Measurements from ENCODE around the gene FN1.
A peak's percentile ranks its signal among the peaks of the same experiment; 100 is the strongest.

The FN1 gene

DNA sequence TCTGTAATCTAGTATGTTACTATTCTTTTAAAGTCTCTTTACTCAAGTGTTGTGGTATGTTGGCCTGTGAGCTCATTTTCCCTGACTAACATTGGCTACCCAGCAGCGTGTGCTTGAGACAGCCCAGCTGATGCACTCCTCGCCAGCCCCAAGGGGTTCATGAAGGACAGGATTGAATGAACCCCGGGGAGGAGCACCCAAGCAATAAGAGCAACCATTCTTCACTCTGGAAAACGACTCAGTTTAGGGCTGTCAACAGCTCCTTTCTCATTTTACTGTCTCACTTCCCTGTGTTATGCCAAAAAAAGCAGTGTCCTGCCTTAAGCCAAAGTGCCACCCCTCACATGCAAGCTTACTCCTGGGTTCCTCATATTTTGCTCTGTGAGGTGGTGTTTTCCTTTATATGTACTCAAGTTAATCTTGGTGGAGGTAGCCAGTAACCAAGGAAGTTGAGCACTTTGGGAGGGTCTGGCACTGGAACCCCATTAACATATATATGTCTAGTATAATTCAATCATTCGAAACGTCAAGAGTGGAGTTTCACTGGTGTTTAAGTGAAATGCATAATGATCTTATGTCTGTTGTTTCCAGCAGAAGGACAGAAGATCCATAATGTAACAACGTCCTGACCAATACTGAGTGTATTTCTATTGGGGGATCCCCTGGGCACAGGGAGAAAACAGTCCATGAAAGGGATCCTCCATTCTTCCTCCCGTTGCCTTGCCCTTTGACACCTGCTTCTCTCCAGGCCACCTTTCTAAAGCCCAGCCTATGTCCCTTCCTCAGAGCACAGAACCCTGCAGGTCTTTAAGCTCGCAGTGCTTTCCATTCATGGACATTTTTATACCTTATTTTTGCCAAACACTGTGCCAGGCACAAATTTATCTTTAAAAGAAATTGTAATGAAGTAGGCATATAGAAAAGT lies 80.8 kb downstream of the FN1 start:
- DNase-seq, result no peak

DNA sequence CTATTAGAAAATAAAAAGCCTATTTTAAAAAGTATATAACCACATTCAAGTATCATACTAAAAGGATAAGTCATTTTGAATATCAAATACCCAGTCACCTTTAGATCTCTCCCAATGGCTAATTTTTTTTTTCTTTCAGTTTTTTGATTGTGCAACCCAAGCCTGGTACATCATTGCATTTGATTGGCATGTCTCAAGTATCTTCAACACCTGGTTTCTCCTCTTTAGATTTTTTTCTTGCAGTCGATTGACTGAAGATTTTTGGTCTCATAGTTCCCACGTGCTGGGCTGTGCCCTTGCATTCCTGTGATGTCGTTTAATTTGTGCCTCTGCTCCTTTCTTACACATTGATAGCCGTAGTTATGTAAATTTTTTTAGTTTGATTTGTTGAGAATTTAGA lies 83.3 kb downstream of the FN1 start:
- DNase-seq, result no peak

DNA sequence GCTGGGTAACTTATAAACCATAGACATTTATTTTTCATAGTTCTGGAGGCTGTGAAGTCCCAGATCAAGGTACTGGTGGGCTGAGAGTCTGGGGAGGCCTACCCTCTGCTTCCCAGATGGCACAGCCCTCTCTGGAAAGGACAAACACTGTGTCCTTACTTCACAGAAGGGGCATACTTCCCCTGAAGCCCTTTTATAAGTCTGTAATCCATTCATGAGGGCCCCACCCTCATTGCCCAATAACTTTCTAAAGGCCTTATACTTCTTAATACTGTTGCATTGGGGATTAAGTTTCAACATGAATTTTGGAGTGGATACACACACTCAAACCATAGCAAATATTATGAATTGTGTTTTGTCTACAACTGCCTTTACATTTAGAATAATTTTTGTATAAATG lies 88.0 kb downstream of the FN1 start:
- DNase-seq, result no peak

DNA sequence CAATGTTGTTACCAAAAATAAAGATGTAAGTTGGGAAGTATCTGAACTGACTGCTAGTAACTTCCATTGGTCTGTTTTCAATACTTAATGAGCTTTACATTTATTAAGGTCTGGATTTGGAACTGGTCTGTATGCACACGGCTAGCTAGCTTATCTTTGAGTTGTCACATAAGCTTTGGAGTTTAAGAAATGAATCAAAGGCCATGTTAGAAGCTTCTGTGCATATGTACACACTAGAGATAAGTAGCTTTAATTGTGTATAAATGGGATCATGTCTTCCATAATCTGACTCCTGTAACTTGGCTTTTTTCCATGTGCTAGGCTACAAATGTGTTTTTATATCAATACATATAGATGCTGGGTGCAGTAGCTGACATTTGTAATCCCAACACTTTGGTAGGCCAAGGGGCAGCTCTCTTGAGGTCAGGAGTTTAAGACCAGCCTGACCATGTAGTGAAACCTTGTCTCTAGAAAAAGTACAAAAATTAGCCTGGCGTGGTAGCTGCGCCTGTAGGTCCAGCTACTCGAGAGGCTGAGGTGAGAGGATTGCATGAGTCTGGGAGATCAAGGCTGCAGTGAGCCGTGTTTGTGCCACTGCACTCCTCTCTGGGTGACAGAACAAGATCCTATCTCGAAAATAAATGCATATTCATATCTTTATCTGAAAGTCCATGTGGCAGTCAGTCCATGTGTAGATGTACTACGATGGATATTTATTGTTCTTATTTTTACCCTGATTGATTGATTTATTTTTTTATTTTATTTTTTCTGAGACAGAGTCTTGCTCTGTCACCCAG lies 96.8 kb downstream of the FN1 start:
- no peak for DNase-seq

DNA sequence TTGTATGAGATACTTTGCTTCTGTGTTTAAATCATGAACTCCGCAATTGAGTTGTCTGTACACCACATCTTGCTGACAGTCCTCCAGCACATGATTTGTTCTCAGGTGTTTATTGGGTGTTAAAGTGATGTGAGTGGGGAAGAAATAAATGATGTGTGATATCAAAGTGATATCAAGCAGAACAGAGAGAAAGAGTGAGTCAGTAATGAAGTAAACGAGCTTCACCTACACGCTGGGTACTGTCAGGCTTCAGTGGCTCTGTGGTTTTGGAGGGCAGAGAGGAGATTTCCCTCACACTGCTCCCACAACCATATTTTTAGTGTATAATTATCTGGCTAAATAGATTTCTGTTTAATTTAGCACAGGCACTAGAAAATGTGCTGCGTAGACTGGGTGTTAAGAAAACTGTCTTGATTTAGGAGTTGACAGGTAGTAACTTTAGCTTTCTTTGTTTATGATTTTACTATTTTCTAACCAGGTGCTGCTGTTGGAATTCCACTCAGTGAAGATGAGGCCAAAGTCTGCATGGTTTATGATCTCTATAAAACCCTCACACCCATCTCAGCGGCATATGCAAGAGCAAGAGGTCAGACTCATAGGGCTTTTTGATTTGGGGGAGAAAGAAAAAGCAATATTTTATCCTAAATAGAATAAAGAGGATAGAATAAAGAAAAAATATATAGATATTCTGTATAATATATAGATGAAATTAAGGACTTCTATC lies 102.8 kb downstream of the FN1 start:
- DNase-seq, result no peak

DNA sequence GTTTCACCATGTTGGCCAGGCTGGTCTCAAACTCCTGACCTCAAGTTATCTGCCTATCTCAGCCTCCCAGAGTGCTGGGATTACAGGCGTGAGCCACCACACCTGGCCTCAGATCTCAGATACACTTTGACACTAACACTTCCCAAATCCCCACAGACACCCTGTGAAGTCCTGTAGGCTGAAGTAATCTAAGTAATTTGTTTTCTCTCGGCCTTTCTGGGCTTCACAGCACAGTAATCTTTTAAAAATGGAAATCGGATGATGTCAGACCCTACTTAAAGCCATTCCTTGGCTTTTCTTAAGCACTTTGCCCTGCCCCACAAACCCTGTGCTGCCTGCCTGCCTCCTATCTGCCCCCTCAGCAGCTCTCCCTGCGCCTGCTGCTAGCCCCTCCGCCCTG lies 107.8 kb downstream of the FN1 start:
- no peak for DNase-seq

DNA sequence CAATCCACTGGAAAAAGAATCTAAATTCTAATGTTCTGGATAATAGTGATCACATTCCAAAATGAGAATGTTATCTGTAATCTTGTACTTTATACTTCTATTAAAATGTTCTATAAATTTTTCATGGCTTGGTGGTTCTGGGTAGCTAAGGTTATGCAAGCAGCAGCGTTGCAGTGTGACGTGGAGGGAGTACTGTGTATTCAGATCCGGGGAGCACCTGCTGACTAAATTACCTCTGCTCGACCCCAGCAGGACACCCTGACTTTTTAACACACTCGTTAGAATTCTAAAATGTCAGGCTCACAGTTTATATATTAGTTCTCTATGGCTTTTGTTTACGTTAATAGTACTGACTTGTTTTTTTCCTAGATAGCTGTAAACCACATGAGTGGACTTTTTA lies 111.1 kb downstream of the FN1 start:
- no peak for DNase-seq

DNA sequence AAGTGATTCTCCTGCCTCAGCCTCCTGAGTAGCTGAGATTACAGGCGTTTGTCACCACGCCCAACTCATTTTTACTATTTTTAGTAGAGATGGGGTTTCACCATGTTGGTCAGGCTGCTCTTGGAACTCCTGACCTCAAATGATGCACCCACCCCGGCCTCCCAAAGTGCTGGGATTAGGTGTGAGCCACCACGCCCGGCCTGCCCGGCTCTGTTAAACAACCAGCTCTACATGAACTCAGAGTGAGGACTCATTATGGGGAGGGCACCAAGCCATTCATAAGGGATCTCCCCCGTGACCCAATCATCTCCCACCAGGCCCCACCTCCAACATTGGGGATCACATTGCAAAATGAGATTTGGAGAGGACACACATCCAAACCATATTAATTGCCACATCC lies 115.2 kb downstream of the FN1 start:
- no peak for DNase-seq

DNA sequence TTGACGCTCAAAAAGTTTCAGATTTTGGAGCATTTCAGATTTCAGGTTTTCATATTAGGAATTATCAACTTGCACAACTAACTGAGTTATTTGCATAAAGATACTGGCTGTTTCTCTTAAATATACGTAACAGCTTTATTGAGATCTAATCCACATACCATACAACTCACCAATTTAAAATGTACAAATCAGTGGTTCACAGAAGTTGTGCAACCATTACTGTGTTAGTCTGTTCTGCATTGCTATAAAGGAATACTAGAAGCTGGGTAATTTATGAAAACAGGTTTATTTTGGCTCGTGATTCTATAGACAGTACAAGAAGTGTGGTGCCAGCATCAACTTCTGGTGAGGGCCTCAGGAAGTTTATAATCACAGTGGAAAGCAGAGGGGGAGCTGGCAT lies 115.8 kb downstream of the FN1 start:
- no peak for DNase-seq

DNA sequence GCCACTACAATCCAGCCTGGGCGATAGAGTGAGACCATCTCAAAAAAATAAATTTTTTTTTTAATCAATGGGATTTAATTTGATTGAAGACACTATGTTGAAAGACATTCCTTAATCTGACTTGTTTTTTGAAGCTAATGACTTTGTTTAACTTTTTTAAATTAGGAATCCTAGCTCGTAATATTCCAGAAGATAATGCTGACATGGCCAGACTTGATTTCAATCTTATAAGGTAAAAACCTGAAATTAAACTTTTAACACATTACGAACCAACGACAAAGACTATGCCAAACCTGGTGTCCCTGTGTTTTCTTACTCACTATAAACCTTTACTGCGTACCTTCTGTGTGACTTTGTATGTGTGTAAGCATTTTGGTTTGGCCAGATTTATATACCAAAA lies 116.4 kb downstream of the FN1 start:
- DNase-seq, result no peak

DNA sequence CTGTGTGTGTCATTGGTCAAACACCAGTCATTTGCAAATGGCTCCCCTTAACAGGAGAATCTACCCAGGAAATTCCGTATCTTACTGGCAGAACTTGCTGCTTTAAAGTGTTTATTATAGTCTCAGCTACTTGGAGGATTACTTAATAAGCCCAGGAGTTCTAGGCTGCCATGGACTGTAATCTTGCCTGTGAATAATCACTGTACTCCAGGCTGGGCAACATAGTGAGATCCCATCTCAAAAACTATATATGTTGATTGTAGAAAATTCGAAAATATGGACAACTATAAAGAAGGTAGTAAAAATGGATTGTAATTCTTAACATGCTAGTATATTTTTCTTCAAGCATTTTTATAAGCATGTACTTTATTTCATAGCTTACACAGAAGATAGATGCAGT lies 119.5 kb downstream of the FN1 start:
- DNase-seq, result no peak

DNA sequence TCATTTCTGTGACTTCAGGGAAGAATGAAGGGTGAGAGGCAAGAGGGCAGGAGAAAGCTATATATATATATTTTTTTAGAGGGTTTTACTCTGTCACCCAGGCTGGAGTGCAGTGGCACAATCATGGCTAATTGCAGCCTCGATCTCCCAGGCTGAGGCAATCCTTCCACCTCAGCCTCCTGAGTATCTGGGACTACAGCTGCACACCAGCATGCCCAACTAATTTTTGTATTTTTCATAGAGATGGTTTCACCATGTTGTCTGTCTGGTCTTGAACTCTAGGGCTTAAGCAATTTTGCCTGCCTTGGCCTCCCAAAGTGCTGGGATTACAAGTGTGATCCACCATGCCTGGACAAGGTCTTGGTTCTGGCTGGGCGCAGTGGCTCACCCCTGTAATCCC lies 120.6 kb downstream of the FN1 start:
- DNase-seq, result no peak

DNA sequence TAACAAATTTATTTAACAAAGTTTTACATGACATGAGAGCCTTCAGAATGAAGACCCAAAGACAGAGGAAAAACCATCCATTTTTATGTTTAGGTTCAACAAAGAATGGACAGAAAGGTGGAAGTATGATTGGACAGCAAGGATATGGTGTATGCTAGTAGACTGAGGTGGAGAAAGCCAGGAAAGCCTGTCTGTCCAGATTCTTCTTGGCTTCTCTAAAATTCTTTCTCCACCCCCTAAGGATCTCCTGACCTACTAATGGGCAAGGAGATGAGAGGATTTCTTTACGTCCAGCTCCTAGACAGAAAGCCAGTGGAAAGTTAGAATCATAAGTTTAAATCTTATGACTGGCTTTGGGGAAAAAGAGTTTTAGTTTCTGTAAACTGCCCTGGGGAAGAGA lies 121.0 kb downstream of the FN1 start:
- no peak for DNase-seq

DNA sequence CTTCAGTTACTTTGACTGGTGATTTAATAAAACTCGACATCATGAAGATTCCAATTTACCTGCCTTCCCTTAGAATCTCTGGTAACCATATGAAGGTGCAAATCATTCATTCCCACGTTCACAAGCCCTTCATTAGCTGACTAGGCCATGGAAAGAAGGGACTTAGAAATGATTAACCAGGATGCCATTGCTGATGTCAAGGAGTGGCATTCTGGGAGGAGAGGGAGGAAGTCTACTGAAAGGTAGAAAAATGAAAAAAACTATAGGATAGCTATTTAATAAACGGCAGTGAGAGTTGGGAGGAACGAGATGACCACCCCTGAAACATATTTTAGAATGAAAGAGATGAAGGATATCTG lies 122.6 kb downstream of the FN1 start:
- no peak for DNase-seq

DNA sequence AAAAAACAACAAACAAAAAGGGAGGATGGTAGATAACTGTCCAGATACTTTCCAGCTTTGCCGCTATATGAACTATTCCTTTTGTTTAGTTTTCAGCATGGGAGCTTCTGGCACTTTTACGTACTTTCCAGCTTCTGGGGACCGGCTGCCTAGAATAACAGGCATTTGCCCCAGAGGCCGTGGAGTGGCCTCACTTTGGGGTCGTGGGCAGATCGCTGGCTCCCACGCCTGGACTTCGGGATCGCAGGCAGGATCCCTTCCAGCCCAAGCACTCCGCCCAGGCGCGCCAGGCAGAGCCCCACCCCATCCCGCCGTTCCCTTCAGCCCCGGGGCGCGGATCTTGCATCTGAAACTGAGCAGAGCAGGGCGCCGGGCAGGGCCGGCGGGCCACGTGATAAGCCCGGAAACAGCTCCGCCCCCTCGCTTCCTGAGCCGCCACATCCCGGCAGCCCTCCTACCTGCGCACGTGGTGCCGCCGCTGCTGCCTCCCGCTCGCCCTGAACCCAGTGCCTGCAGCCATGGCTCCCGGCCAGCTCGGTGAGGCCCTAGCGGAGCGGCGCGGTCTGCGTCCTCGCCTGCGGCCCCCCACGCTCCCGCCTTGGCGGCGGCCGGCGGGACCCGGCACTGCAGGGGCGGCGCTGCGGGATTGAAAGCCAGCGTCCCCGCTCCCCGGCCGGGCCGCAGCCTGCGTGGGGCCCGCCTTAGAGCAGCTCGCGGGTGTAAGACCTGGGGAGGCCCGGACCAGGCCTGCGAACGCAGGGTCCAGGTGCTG lies 124.1 kb downstream of the FN1 start, which contains the start of gene ATIC:
ATIC (plus strand) TSS at position 435 of the 772 bp plus-strand sequence; CDS start at position 519, 84 bp downstream.
- DNase-seq, result peak; percentile 46 to 96 (median 86)

DNA sequence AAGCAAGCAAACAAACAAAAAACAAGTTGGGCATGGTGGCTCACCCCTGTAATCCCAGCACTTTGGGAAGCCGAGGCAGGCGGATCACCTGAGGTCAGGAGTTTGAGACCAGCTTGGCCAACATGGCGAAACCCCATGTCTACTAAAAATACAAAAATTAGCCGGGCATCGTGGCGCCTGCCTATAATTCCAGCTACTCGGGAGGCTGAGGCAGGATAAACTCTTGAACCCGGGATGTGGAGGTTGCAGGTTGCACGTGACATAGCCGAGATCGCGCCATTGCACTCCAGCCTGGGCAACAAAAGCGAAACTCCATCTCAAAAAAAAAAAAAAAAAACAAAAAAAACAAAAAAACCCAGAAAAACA lies 124.6 kb downstream of the FN1 start:
- peak in 2 of 56 donors; percentile 9 to 20 for DNase-seq

All from amygdala (tissue), 56 donors.